GM21360 (cell line): ENCODE measurements around the gene CD300A.

Source experiments
- ATAC-seq: cut with Tn5 transposase; IDR thresholded peaks from one replicate; pipeline ENCODE4 v1.9.1; 2021; ENCODE audit warnings: mild to moderate bottlenecking, moderate library complexity; ENCODE audit not compliant: unreplicated experiment

CD300A gene

DNA sequence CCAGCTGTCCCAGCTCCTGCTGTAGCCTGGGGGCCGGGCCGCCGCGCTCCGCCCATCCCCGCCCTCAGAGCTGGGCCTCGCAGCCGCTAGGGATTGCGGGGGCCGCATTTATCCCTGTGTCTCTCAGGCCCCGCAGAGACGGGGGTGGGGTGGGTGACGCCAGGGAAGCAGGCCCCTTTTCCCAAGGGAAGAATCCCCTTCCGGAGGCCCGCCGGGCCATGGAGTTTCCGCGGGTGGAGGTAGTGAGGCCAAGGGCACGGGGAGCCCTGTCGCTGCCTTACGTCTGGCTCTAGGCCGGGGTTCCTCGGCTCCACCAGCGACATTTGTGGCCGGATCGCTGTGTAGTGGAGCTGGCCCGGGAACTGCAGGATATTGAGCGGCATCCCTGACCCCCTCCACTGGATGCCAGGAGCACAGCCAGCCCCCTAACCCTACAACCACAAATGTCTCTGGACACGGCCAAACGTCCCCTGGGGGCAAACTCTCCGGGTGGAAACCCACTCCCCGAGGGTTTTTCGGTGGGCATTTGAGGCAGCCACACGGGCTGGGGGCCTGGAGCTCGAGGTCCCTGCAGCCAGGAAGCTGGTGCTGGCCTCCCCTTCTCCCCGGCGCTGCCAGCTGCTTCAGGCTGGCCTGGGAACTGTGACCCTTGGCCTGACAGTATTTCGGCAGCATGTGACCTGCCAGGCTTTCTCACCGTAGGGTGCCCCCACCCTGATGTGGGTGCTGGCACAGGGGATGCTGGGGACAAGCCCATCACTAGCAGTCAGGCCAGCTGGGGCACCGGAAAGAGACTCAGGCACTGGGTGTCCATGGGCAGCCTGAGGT, 12.0 kb upstream of the CD300A start:
- ATAC-seq = peak; percentile 79

DNA sequence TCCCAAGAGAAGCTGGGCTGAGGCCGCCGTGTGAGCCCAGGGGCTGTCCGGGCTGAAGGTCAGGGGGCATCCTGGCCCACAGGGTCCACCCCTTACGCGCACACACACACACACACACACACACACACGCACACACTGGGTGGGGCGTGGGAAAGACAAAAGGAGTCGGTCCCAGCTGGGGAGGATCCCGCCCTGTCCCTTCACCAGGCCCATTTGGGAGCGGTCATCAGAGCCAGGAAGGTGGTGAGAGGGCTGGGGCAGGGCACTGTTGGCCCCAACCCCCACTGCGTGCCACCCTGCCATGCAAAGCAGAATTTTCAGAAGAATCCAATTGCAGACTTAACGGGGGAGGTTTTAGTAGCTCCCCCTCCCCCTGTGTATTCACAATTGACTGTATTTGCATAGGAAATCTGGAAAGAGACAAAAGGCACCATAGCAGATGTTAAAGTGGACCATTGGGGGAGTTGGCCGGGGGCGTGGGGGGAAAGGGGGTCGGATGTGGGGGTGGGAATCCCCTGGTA, 11.3 kb upstream of the CD300A start:
- no peak for ATAC-seq

GRCh38 chr17:74455821-74456220, 10.6 kb upstream of the CD300A start:
- ATAC-seq = no peak

- ATAC-seq = no peak
Observed at GRCh38 chr17:74457146-74457819, 9.2 kb upstream of the CD300A start.

- no peak for ATAC-seq
Observed at GRCh38 chr17:74457820-74458166, 8.6 kb upstream of the CD300A start.

- ATAC-seq = no peak
Observed at GRCh38 chr17:74458835-74459234, 7.6 kb upstream of the CD300A start.

DNA sequence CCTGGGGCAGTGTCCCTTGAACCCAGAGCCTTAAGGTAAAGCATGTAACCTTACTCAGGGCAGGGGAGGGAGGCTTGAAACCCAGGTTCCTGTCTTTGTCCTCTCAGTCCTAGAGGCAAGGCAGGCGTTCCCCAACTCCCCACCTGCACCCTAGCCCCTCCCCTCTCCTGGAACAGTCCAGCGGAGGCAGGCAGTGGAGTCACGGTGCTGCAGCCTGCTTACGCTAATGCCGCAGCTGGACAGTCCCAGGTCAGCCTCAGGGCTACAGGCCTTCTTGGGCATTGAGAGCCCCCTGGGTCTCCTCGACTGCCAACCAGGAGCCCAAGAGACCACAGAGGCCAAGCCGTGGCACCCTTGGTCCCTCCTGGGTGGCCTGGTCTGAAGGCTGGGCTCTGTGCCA, 6.8 kb upstream of the CD300A start:
- no peak for ATAC-seq

DNA sequence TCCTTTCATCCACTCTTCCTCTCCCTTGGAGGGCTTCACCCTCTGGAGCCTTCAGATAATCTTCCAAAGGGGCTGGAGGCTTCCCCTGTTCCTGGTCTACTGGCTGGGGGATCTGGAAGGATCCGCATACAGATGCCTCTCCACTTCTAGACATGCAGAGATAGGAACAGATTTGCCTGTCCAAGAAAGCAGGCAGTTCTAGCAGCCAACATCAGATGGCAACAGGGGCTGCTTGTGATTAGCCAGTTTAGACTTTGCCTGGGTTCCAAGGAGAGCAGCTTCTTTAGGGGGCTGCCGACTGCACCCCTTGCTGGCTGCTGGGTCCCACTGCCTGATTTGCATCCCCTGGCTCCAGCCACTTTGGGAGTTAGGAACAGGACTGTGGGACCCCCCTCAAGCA, 6.2 kb upstream of the CD300A start:
- ATAC-seq = no peak

DNA sequence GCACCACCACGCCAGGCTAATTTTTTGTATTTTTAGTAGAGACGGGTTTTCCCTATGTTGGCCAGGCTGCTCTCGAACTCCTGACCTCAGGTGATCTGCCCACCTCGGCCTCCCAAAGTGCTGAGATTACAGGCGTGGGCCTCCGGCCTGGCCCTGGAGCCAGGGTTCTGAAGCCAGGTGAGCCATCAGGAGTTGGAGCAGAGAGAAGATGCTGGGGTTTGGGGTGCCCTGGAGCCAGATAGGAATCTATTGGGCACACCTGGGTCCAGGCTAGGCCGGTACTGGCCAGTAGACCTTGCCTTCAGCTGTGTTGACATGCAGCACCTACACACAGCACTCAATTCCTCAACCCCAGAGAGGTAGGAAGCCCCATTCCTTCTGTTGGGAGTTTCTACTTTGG, 5.4 kb upstream of the CD300A start:
- ATAC-seq = no peak

- no peak for ATAC-seq
Observed at GRCh38 chr17:74461611-74462010, 4.8 kb upstream of the CD300A start.

GRCh38 chr17:74464730-74465377, 1.6 kb upstream of the CD300A start:
- no peak for ATAC-seq

DNA sequence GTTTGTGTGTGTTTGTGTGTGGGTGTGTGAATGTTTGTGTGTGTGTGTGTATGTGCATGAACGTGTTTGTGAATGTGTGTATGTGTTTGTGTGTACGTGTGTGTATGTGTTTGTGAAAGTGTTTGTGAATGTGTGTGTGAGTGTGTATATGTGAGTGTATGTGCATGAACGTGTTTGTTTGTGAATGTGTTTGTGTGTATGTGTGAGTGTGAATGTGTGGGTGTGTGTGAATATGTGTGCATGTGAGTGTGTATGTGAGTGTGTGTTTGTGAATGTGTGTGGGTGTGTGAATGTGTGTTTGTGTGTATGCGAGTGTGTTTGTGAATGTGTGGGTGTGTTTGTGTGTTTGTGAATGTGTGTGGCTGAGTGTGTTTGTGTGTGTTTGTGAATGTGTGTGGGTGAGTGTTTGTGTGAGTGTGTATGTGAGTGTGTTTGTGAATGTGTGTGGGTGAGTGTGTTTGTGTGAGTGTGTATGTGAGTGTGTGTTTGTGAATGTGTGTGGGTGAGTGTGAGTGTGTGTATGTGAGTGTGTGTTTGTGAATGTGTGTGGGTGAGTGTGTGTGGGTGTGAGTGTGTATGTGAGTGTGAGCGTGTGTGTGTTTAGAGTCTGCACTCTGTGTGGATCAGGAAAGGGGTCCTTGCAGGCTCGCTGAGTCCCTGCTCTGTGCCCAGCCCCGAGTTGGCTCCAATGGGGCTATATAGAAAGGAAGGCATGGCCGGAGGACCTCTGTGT, 890 bp upstream of the CD300A start:
- no peak for ATAC-seq

GRCh38 chr17:74466828-74467184, 372 bp downstream of the CD300A start:
- ATAC-seq = no peak

DNA sequence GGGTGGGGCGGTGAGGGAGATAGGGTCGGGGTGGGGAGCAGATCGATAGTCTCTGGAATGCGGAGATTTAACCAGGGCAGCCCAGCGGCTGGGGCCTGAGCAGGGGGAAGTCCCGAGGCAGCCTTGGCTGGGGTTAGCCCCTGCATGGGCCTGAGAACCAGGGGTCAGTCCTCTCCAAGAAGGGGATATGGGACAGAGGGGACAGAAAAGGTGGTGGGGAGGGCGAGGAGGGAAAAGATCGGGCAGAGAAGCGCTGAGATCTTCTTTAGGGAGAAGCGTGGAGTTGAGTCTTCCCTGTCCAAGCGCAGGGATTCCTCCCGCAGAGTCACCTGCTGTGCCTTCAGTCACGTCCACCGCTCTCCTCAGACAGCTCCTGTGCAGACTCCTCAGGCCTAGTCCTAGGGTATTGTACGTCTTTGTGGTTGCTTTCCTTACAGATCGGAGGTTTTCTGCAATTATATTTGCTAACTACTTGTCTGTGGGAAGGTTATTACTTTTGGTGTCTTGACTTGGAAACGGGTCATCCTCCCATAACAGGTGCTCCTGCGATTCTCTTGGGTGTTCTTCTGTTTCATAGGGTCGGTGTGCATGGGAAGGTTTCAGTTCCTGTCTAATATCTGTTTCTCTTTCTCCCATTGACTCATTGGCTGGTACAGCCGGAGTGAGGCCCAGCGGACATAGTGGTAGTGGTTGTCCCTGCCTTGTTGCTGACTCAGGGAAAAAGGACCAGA, 952 bp downstream of the CD300A start:
- ATAC-seq = peak; percentile 47

DNA sequence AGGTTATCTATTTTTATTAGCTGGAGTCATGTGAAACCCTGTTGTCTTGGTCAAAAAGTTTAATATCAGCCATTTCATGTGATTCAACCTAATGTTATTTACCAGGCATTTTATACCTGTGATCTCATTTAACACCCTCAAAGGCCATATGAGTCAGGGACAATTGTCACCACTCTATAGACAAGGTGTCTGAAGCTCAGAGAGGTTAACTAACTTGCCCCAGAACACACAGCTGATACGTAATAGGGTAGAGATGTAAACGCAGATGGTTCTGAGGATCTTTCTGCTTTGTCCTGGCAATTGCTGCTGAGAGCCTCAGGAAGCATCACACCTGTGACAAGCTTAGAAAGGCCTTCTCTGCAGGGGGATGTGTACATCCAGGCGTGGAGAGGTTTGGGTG, 4.9 kb downstream of the CD300A start:
- ATAC-seq = no peak

DNA sequence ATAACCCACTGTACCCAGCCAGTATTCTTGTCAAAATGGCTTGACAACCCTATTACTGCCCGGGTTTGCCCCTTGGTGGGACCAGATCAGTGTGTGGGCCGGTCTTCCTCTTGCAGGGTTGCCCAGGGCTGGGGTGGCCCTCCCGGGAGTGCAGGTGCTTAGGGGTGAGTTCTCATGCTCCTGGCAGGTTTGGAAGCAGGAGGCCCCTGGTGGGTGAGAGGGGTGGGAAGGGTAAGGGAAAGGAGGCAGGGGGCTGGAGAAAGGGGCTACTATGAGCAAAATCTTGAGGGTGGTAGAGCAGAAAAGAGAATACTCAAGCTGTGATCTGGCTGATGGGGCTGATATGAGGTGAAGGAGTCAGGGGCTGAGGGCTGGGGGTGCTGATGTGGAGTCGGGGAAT, 6.5 kb downstream of the CD300A start:
- ATAC-seq = no peak

DNA sequence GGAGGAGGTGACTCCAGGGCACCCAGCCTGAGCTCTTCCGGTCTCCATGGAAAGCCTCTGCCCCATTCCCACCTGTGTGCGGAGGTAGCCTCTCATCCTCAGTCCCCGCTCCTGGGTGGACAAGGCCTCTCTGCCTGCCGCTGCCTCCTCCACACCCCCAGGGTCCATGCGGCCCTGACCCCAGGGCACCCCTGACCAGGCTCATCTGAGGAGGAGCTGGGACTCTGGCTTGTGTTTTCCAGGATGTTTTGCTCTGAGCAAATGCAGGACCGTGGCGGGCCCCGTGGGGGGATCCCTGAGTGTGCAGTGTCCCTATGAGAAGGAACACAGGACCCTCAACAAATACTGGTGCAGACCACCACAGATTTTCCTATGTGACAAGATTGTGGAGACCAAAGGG, 6.9 kb downstream of the CD300A start:
- no peak for ATAC-seq

GRCh38 chr17:74474043-74474792, 7.8 kb downstream of the CD300A start:
- ATAC-seq = no peak

- ATAC-seq = no peak
Observed at GRCh38 chr17:74475189-74475588, 8.8 kb downstream of the CD300A start.

GRCh38 chr17:74477411-74477810, 11.0 kb downstream of the CD300A start:
- no peak for ATAC-seq
